HEK293T (cell line): ENCODE data around the gene CRIM1.

Experiments used
- CTCF ChIA-PET: fragments of 350-600 bp; formaldehyde crosslinking; extraction: SDS; loops from one replicate; lab custom pipeline; 2021; ENCODE audit warnings: antibody characterized with exemption, inconsistent platforms; lab: Yijun Ruan, JAX
- POLR2A ChIA-PET: fragments of 350-600 bp; formaldehyde crosslinking; extraction: SDS; loops from one replicate; lab custom pipeline; 2020; ENCODE audit warnings: antibody characterized with exemption, inconsistent platforms; lab: Yijun Ruan, JAX
- DNase-seq: peaks from one replicate; pipeline ENCODE4 v3.0.0; 2012; ENCODE audit warnings: mixed read lengths; ENCODE audit errors: extremely low spot score
- ARNT ChIP-seq: fragments of 450-650 bp; IDR thresholded peaks from 2 replicates; pipeline ENCODE4 v1.6.1; 2017; ENCODE audit warnings: mild to moderate bottlenecking
- BHLHE40 ChIP-seq: fragments of 450-650 bp; IDR thresholded peaks from 2 replicates; pipeline ENCODE4 v1.6.1; 2016; ENCODE audit warnings: mild to moderate bottlenecking, moderate library complexity, borderline replicate concordance
- CTBP1 ChIP-seq: fragments of 450-650 bp; IDR thresholded peaks from 2 replicates; pipeline ENCODE4 v1.6.1; 2016; ENCODE audit warnings: borderline replicate concordance
- ELF4 ChIP-seq: fragments of 450-650 bp; IDR thresholded peaks from 2 replicates; pipeline ENCODE4 v1.6.1; 2017; ENCODE audit warnings: antibody characterized with exemption
- FOXA1 ChIP-seq: fragments of 450-650 bp; IDR thresholded peaks from 2 replicates; pipeline ENCODE4 v1.6.1; 2016; ENCODE audit warnings: mild to moderate bottlenecking
- FOXK2 ChIP-seq: fragments of 450-650 bp; IDR thresholded peaks from 2 replicates; pipeline ENCODE4 v1.6.1; 2016; ENCODE audit warnings: mild to moderate bottlenecking
- FOXM1 ChIP-seq: fragments of 450-650 bp; IDR thresholded peaks from 2 replicates; pipeline ENCODE4 v1.6.1; 2017; ENCODE audit warnings: mild to moderate bottlenecking, borderline replicate concordance
- HDGF ChIP-seq: fragments of 450-650 bp; IDR thresholded peaks from 2 replicates; pipeline ENCODE4 v1.6.1; 2017; ENCODE audit warnings: antibody characterized with exemption, borderline replicate concordance
- L3MBTL2 ChIP-seq: fragments of 450-650 bp; conservative IDR thresholded peaks from 2 replicates; pipeline ENCODE4 v1.6.1; 2016; ENCODE audit warnings: mild to moderate bottlenecking
- LEF1 ChIP-seq: fragments of 450-650 bp; IDR thresholded peaks from 2 replicates; pipeline ENCODE4 v1.6.1; 2017; ENCODE audit warnings: mild to moderate bottlenecking, borderline replicate concordance
- NFRKB ChIP-seq: fragments of 450-650 bp; IDR thresholded peaks from 2 replicates; pipeline ENCODE4 v1.6.1; 2016; ENCODE audit warnings: mild to moderate bottlenecking, moderate library complexity
- SP1 ChIP-seq: fragments of 450-650 bp; IDR thresholded peaks from 2 replicates; pipeline ENCODE4 v1.6.1; 2017
- SUZ12 ChIP-seq: fragments of 450-650 bp; IDR thresholded peaks from 2 replicates; pipeline ENCODE4 v1.6.1; 2016; ENCODE audit warnings: mild to moderate bottlenecking
- TARDBP ChIP-seq: fragments of 450-650 bp; IDR thresholded peaks from 2 replicates; pipeline ENCODE4 v1.6.1; 2016
- ZNF384 ChIP-seq: fragments of 450-650 bp; IDR thresholded peaks from 2 replicates; pipeline ENCODE4 v1.6.1; 2016
- TF ChIP-seq, protein P1 (sequence below): fragments of 450-650 bp; IDR thresholded peaks from 2 replicates; pipeline ENCODE4 v1.6.1; 2016

The CRIM1 gene

DNA sequence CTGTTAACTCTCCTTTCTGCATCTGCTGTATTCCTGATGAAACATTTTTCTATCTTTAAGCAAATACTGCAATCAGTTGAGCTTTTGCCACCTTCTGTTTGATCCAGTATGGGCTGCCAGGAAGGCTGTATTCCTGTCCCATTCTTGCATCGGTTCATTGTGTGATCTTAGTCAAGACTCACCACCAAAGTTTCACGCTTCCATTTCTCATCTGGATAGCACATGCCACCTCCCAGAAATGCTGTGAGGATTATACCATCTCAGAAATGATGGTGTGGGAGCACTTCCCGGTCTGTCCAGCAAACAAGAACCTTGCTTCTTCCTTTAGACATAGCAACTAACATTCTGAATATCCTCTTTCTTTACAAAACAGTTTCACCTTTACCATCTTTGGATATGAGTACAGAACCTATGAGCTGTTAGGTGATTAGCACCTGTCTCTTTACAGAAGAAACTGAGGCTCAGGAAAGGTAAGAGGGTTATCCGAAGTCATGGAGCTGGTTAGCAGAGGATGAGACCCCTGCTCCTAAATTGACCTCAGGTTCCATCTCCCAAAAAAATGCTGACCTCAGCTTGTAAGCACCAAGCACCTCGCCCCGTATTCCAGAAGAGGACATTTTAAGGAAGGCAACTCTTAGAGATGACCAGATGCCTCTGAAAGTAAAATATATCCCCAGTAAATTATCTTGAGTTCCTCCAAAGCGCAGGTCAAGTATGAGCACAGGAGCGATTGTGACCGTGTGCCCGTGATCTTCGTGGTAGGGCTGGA is 185.6 kb downstream of the CRIM1 start:
- ChIA-PET CTCF (interaction anchor here (0.6 to 1.1 kb wide), 2 partner anchors 12 to 186 kb away, joined by 3 read pairs; partner anchors contain the start of gene CRIM1), POLR2A (no interaction called here)
- TF ChIP-seq SP1 (no peak), HDGF (no peak), FOXK2 (no peak), BHLHE40 (no peak), TARDBP (no peak), ARNT (no peak), SUZ12 (no peak), ELF4 (no peak)
- no peak for DNase-seq

DNA sequence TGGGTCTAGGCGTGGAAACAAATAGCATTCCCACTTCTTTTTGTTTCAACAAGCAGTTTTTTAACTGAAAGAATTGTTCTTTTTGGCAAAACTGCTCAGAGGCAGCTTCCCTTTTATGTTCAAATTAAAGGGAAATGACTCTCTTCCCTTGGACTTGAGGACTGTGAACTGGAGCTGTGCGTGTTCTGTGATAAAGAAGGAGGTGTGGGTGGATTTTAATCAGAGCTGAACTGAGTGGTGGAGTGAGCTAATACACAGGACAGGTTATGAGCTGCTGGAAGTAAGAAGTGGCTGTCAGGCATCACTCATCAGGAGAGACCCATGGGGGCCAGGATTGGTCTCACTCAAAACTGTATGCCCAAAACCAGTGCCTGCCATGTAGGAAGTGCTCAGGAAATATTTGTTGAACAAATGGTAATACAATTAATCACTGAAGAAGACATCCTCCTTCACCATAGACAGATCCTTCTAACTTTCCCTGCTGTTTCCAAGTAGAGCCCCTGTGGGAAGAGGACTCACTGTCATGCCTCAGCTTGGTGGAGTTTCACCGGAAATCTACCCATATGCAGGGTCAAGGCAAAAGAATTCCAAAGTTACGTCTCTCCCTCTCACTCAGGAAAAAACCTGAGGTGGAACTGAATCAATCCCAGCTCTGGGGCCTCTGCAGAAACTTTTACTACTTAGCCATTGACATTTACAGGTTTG is 186.5 kb downstream of the CRIM1 start:
- ChIA-PET CTCF (interaction anchor here (0.6 to 1.1 kb wide), 2 partner anchors 13 to 187 kb away, joined by 3 read pairs; partner anchors contain the start of gene CRIM1), POLR2A (no interaction called here)
- DNase-seq, result no peak
- no peak for TF ChIP-seq FOXM1

DNA sequence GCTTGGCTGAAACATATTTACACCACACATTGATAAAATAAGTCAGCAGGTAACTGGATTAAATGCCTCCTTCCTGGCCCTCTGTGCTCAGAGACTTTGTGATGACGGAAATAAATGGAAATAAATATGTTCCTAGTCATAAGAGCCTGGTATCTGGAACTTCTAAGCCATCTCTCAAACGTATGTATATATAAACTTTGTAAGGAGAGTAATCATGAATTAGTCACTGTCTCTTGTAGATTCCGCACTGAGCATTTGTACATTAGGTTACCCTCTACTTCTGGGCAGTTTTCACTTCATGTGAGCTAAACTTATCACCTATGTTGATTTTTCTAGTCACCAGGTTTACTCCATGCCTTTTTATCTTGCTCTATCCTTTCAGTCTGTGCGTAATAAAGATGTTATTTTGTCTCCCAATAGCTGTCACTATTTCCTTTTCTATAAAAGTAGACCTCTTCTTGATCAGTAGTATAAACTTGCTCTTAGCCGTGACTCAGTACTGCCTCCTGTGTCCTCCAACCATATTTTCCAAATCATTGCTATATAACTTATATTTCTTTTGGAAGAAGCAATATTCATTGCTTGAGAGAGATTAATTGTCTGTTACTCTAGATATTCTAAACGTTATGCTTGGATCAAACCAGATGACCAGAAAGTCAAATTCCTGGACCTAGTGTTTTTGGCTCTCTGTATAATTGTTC is 189.2 kb downstream of the CRIM1 start:
- no peak for DNase-seq
- ChIA-PET POLR2A (no interaction called here), CTCF (interaction anchor here (0.9 kb wide), 1 partner anchor 122 kb away, joined by 4 read pairs; no protein-coding TSS in a partner anchor)
- TF ChIP-seq ARNT, result no peak
- TF ChIP-seq HDGF, result no peak
- TF ChIP-seq L3MBTL2, result no peak

DNA sequence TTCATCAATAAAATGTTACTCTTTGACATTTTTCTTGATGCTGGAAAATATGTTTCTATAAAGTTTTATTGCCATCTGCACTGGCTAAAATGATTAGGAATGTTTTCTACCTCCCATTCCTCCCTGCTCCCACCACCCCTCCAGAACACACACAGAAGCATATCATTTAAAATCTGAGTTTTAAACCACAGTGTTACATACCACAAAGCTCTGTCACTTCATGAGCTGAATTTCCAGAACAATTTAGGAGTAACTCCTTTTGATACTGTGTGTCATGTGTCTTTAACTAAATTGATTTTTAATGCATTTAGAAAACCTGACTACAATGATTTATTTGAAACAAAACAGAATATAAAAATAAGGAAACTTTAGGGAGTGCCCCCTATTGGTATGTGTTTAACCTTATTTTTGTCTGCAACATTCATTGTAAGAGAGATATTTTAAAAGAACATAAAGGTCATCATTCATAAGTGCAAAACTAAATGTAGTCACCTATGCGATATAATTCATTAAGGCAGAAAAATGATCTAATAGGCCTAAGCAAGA is 190.4 kb downstream of the CRIM1 start:
- TF ChIP-seq NFRKB (no peak), BHLHE40 (no peak), ELF4 (no peak), CTBP1 (no peak), L3MBTL2 (no peak), FOXM1 (no peak)
- ChIA-PET CTCF (interaction anchor here (0.9 kb wide), 1 partner anchor 121 kb away, joined by 4 read pairs; no protein-coding TSS in a partner anchor), POLR2A (no interaction called here)
- no peak for DNase-seq

DNA sequence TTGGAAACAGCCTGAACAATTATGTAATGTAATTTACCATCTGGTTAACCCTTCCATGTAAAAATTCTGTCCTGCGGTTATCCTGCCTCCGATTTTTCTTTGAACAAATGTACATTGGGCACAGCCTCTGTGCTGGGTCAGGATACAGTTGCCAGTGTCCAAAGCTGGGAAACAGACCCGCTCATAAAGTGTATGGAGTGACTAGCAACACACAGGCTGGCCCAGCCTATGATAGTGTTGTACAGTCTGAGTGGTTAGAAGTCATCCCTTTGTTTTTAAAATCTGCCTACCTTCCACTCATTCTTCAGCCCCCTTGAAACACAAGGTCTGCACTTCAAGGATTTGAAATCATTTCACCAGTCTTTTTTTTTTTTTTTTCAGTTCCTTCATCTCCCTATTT is 192.3 kb downstream of the CRIM1 start:
- ChIA-PET CTCF (no interaction called here), POLR2A (no interaction called here)
- DNase-seq, result no peak
- TF ChIP-seq FOXK2 (no peak), FOXA1 (no peak)

DNA sequence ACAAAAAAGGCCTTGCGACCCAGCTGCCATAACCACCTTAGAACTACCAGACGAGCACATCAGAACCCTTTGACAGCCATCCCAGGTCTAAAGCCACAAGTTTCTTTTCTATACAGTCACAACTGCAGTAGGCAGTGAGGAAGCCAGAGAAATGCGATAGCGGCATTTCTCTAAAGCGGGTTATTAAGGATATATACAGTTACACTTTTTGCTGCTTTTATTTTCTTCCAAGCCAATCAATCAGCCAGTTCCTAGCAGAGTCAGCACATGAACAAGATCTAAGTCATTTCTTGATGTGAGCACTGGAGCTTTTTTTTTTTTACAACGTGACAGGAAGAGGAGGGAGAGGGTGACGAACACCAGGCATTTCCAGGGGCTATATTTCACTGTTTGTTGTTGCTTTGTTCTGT is 193.6 kb downstream of the CRIM1 start:
- TF ChIP-seq FOXA1 (no peak), FOXM1 (no peak), NFRKB (no peak), SP1 (no peak), HDGF (no peak), ARNT (no peak), SUZ12 (no peak), ZNF384 (no peak), TARDBP (no peak), LEF1 (no peak), ELF4 (no peak)
- DNase-seq, result no peak
- ChIA-PET CTCF (no interaction called here), POLR2A (no interaction called here)

DNA sequence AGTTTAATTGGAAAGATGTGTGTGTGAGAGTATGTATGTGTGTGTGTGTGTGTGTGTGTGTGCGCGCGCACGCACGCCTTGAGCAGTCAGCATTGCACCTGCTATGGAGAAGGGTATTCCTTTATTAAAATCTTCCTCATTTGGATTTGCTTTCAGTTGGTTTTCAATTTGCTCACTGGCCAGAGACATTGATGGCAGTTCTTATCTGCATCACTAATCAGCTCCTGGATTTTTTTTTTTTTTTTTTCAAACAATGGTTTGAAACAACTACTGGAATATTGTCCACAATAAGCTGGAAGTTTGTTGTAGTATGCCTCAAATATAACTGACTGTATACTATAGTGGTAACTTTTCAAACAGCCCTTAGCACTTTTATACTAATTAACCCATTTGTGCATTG is 194.4 kb downstream of the CRIM1 start:
- ChIA-PET POLR2A (no interaction called here), CTCF (no interaction called here)
- no peak for DNase-seq
- TF ChIP-seq FOXK2 (no peak), TARDBP (no peak), BHLHE40 (no peak), ARNT (no peak), ELF4 (no peak)
- TF ChIP-seq, protein P1, sequence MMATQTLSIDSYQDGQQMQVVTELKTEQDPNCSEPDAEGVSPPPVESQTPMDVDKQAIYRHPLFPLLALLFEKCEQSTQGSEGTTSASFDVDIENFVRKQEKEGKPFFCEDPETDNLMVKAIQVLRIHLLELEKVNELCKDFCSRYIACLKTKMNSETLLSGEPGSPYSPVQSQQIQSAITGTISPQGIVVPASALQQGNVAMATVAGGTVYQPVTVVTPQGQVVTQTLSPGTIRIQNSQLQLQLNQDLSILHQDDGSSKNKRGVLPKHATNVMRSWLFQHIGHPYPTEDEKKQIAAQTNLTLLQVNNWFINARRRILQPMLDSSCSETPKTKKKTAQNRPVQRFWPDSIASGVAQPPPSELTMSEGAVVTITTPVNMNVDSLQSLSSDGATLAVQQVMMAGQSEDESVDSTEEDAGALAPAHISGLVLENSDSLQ, result no peak

DNA sequence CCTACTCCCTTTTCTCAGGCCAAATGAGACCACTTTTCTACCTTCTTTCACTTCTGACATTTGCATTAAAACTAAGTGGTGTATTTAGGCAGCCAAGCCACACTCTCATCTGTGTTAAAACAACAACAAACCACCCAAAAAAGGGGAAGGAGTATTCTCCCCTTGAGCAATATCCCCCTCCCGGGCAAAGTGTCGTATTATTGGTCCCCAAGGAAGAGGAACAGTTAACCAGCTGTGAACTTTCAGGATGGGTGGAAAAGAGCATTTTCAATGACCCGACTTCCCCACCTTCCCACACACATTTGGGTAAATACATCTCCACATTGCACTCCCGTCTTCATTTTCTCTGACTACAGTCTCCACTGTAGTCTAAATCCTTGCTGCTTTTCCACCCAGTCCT is 198.1 kb downstream of the CRIM1 start:
- TF ChIP-seq FOXK2, result no peak
- no peak for TF ChIP-seq TARDBP
- TF ChIP-seq L3MBTL2, result no peak
- TF ChIP-seq ZNF384, result no peak
- TF ChIP-seq HDGF, result no peak
- TF ChIP-seq NFRKB, result no peak
- no peak for TF ChIP-seq BHLHE40
- no peak for TF ChIP-seq FOXM1
- TF ChIP-seq ARNT, result no peak
- TF ChIP-seq ELF4, result no peak
- TF ChIP-seq, protein P1, result no peak
- TF ChIP-seq CTBP1, result no peak
- DNase-seq, result no peak
- CTCF ChIA-PET, result no interaction called here
- POLR2A ChIA-PET, result no interaction called here
